HEK293 (cell line): Measurements from ENCODE around the gene ZNF845.

Experiments used
- AEBP2 ChIP-seq: fragments of 450-650 bp; formaldehyde crosslinking; IDR thresholded peaks from 2 replicates; pipeline ENCODE4 v1.5.1; 2016; ENCODE audit warnings: missing biosample characterization, missing genetic modification characterization, borderline replicate concordance
- BCL11A ChIP-seq: fragments of 450-650 bp; formaldehyde crosslinking; IDR thresholded peaks from 2 replicates; pipeline ENCODE4 v1.5.1; 2016; ENCODE audit warnings: low read depth, missing biosample characterization, missing genetic modification characterization
- CTCF ChIP-seq: fragments of 450-650 bp; formaldehyde crosslinking; IDR thresholded peaks from 2 replicates; pipeline ENCODE4 v1.5.1; 2016; ENCODE audit warnings: missing biosample characterization, missing genetic modification characterization
- FEZF1 ChIP-seq: fragments of 450-650 bp; formaldehyde crosslinking; IDR thresholded peaks from 2 replicates; pipeline ENCODE4 v1.5.1; 2016; ENCODE audit warnings: missing biosample characterization, missing genetic modification characterization
- ZBTB20 ChIP-seq: fragments of 450-650 bp; formaldehyde crosslinking; IDR thresholded peaks from 2 replicates; pipeline ENCODE4 v1.5.1; 2016; ENCODE audit warnings: missing biosample characterization, missing genetic modification characterization
- ZNF157 ChIP-seq: fragments of 450-650 bp; formaldehyde crosslinking; IDR thresholded peaks from 2 replicates; pipeline ENCODE4 v1.5.1; 2016; ENCODE audit warnings: missing biosample characterization, missing genetic modification characterization
- ZNF175 ChIP-seq: fragments of 450-650 bp; formaldehyde crosslinking; IDR thresholded peaks from 2 replicates; pipeline ENCODE4 v1.5.1; 2016; ENCODE audit warnings: missing biosample characterization, missing genetic modification characterization
- ZNF449 ChIP-seq: fragments of 450-650 bp; formaldehyde crosslinking; IDR thresholded peaks from 2 replicates; pipeline ENCODE4 v1.5.1; 2017; ENCODE audit warnings: missing biosample characterization, mild to moderate bottlenecking, missing genetic modification characterization, moderate library complexity
- ZNF561 ChIP-seq: fragments of 450-650 bp; IDR thresholded peaks from 2 replicates; pipeline ENCODE4 v1.5.1; 2018; ENCODE audit warnings: missing biosample characterization, missing genetic modification characterization, borderline replicate concordance
- ZSCAN18 ChIP-seq: fragments of 450-650 bp; formaldehyde crosslinking; IDR thresholded peaks from 2 replicates; pipeline ENCODE4 v1.5.1; 2016; ENCODE audit warnings: missing biosample characterization, missing genetic modification characterization

GRCh38 chr19:53394974-53395839, 61.7 kb downstream of the ZNF845 start, which contains the start of gene ZNF765:
- TF ChIP-seq ZNF157 (tag by site-specific recombination), result no peak
- no peak for TF ChIP-seq ZNF561 (tag by site-specific recombination)
- TF ChIP-seq AEBP2 (tag by site-specific recombination), result no peak
- TF ChIP-seq ZNF175 (tag by site-specific recombination), result no peak
- no peak for TF ChIP-seq BCL11A (tag by site-specific recombination)
- TF ChIP-seq CTCF (tag by site-specific recombination), result peak; percentile 36; the same call in 1 of the 2 replicates
- TF ChIP-seq FEZF1 (tag by site-specific recombination), result no peak
- no peak for TF ChIP-seq ZNF449 (tag by site-specific recombination)
- TF ChIP-seq ZSCAN18 (tag by site-specific recombination), result no peak
- TF ChIP-seq ZBTB20 (tag by site-specific recombination), result 0 out of 2 replicates have a peak, but pooled peaks have one; percentile 28
